ENCODE measurements around the gene TCF7L2.

TCF7L2 gene

GRCh38 chr10:113140143-113141011 lies 190.3 kb downstream of the TCF7L2 start:
- DNase-seq (ENCODE audit: low read depth in 2 of 3, low spot score in 2 of 3) = no peak

DNA sequence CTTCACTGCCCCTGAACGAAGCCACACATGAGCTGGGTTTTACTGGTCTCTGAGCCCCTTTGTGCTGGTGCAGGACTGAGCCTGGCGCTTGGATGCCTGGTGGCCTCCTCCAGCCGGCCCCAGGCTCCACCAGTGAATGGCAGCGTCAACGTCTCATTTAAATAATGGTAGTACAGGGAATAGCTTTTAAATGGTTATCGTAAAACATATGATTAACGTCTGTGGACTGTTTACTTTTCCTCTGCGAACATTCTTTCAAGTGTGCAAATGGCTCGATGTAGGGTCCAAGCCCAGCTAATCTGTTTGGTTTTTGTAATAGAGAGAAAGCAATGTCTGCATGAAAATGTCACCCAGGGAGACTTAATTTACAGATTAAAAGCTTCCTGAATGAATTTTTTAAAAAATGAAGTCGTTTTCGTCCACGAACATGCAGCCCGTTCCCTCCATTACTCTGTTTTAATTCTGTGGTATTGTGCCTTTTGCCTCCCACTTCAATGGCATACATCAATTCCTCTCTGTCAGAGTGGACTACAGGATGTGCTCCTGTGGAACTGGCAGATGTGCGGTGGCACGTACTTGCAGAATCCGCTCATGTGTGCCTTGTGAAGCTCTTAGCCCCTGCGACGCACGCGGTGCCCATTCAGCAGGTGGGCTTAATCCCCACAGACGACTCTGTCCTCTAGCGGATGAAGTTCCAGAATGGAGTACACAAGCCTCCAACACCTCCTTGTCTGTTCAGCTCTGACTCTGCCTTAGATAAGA lies 192.7 kb downstream of the TCF7L2 start:
- DNase-seq (ENCODE audit: low read depth in 2 of 3, low spot score in 2 of 3) = no peak

GRCh38 chr10:113144576-113144975 lies 194.5 kb downstream of the TCF7L2 start:
- DNase-seq (ENCODE audit: low read depth in 2 of 3, low spot score in 2 of 3) = no peak

GRCh38 chr10:113148071-113148825 lies 198.2 kb downstream of the TCF7L2 start:
- DNase-seq (ENCODE audit: low read depth in 2 of 3, low spot score in 2 of 3) = no peak

GRCh38 chr10:113148901-113149300 lies 198.9 kb downstream of the TCF7L2 start:
- DNase-seq (ENCODE audit: low read depth in 2 of 3, low spot score in 2 of 3) = no peak

- DNase-seq (ENCODE audit: low read depth in 2 of 3, low spot score in 2 of 3) = no peak
Observed at GRCh38 chr10:113149626-113150025, 199.6 kb downstream of the TCF7L2 start.

GRCh38 chr10:113151190-113151666 lies 201.2 kb downstream of the TCF7L2 start:
- no peak for DNase-seq (ENCODE audit: low read depth in 2 of 3, low spot score in 2 of 3)

- no peak for DNase-seq (ENCODE audit: low read depth in 2 of 3, low spot score in 2 of 3)
Observed at GRCh38 chr10:113153493-113154102, 203.6 kb downstream of the TCF7L2 start.

- no peak for DNase-seq (ENCODE audit: low read depth in 2 of 3, low spot score in 2 of 3)
Observed at GRCh38 chr10:113157441-113157840, 207.4 kb downstream of the TCF7L2 start.

DNA sequence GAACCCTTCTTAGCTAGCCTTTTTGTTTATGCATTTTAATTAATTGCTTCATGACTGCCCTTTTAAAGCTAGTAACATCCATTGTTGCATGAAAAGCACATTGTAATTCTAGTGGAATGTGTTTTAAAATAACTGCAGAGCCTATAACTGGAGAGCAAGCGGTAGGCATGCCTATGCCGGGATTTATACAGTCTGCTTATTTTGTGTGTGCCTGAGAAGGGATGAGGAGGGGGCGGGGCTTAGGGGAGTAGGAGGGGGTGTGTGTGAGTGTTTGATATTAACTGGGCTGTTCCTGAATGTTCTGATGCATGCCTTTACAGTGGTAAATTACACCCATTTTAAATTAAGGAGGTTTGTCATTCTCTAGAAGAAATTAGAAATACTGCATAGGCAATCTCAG lies 208.1 kb downstream of the TCF7L2 start:
- no peak for DNase-seq (ENCODE audit: low read depth in 2 of 3, low spot score in 2 of 3)

- DNase-seq (ENCODE audit: low read depth in 2 of 3, low spot score in 2 of 3) = no peak
Observed at GRCh38 chr10:113159563-113159962, 209.5 kb downstream of the TCF7L2 start.

DNA sequence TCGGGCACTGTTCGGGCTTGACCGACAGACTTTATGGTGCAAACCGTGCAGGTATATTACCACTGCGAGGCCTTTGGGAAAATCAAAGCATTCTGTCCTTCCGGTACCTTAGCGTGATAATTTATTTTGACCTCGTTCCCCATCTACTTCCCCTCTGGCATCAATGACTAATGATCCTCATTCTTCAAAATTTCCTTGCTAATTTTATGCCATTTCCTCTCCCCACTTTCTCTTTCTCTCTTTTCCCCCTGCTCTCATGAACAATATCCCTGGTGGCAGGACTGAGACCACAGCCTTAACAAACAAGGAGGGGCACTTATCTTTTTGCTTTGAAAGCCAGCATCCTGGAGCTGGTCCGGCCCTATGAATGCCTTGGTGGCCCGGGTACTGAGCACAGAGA lies 210.6 kb downstream of the TCF7L2 start:
- DNase-seq (ENCODE audit: low read depth in 2 of 3, low spot score in 2 of 3) = no peak

DNA sequence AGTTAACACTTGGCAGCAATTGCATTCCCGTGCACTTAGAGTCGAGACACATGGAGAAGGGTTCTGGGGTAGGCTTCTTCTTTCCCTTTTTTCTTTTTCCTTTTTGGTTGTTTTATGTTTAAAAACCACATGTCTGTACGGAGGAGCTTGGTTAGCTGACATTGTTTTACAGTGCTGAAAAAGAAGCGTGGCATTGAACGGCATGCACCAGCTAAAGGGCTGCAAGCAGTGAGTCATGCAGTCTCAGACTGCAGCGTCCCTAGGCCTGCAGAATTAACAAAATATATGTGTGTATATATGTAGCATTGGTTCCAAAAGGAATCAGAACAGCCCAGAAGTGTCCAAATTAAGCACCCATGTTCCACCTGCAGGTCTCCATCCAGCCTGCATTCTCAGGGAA lies 211.0 kb downstream of the TCF7L2 start:
- DNase-seq (ENCODE audit: low read depth in 2 of 3, low spot score in 2 of 3) = no peak

GRCh38 chr10:113162960-113163359 lies 212.9 kb downstream of the TCF7L2 start:
- no peak for DNase-seq (ENCODE audit: low read depth in 2 of 3, low spot score in 2 of 3)

GRCh38 chr10:113165673-113166072 lies 215.6 kb downstream of the TCF7L2 start:
- DNase-seq (ENCODE audit: low read depth in 2 of 3, low spot score in 2 of 3) = no peak

DNA sequence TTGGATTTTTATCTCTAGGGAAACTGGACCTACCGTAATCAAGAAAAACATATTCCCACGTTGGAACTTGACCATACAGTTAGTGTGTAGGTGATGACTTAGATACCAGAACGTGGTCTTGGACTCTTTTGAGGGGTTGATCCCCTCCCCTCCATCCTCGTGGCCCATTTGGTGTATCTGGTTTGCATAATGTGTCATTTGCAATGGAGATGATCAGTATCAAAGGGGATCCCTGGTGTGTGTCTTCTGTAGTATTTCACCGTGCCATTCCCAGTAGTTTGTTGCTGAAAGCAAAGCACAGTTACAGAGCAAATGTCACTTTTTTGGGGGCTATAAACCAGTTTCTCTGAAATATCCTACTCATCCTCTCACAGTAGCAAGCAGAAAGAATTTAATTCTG lies 217.7 kb downstream of the TCF7L2 start:
- DNase-seq (ENCODE audit: low read depth in 2 of 3, low spot score in 2 of 3) = no peak

DNA sequence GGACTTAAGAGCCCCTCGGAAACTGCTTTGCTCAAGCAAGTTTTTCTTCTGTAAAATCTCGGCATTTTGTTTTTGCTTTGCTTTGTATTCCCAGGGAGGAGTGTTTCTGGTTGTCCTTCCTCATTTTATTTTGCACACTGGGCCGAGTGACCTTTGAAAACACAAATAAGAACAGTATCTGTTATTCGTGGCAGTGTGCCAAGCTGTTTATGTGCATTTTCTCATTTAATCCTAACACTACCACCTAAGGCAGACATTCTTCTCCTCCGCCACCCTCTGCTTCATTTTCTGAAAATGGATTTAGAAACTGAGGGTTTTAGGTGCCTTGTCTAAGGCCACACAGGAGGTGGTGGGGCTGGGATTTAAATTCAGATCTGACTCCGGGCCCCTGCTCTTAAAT lies 218.5 kb downstream of the TCF7L2 start:
- DNase-seq (ENCODE audit: low read depth in 2 of 3, low spot score in 2 of 3) = no peak

GRCh38 chr10:113169111-113169510 lies 219.1 kb downstream of the TCF7L2 start:
- no peak for DNase-seq (ENCODE audit: low read depth in 2 of 3, low spot score in 2 of 3)

GRCh38 chr10:113169853-113170460 lies 219.9 kb downstream of the TCF7L2 start:
- DNase-seq (ENCODE audit: low read depth in 2 of 3, low spot score in 2 of 3) = no peak

GRCh38 chr10:113171662-113172061 lies 221.6 kb downstream of the TCF7L2 start:
- DNase-seq (ENCODE audit: low read depth in 2 of 3, low spot score in 2 of 3) = no peak

DNA sequence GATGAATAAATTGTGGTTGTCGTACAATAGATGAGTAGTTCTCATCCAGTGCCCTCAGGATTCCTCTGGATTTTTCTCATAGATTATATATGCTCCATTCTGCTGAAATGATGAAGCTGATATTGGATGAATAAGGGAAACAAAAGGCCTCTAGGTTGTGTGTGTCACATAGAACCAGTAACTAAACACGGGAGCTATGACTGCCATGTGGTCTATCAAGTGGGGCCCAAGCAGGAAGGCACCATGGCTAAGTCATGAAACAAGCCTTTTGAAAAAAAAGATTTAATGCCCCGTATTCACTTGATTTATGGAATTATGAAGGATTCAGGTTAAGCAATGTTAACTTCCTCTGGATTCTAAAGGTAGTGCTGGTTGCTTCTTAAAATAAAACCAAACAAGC lies 225.1 kb downstream of the TCF7L2 start:
- no peak for DNase-seq (ENCODE audit: low read depth in 2 of 3, low spot score in 2 of 3)
